HG02981 (cell line): Measurements from ENCODE around the gene TGM4.
A peak's percentile ranks its signal among the peaks of the same experiment; 100 is the strongest.
"Not testable (repeated sequence)": the region's sequence is repeated elsewhere in the genome, so short reads cannot be mapped to it uniquely, and the experiment has no call there.

Experiments
- ATAC-seq: cut with Tn5 transposase; IDR thresholded peaks from one replicate; pipeline ENCODE4 v1.9.1; 2021; ENCODE audit warnings: mild to moderate bottlenecking, moderate library complexity; ENCODE audit not compliant: unreplicated experiment

Gene TGM4

GRCh38 chr3:44874308-44874707, at the start of gene TGM4:
TGM4 (plus strand) TSS chr3:44874608; CDS start chr3:44874679, 71 bp downstream.
- ATAC-seq = no peak

- peak; percentile 51 for ATAC-seq
Measured at GRCh38 chr3:44825264-44825925, 49.0 kb upstream of the TGM4 start.

- ATAC-seq = no peak
Measured at GRCh38 chr3:44827196-44827595, 47.2 kb upstream of the TGM4 start.

GRCh38 chr3:44831232-44831631, 43.2 kb upstream of the TGM4 start:
- no peak for ATAC-seq

- ATAC-seq = no peak
Measured at GRCh38 chr3:44832032-44832431, 42.4 kb upstream of the TGM4 start.

GRCh38 chr3:44832965-44833364, 41.4 kb upstream of the TGM4 start:
- no peak for ATAC-seq

GRCh38 chr3:44833394-44833793, 41.0 kb upstream of the TGM4 start:
- no peak for ATAC-seq

GRCh38 chr3:44835684-44836083, 38.7 kb upstream of the TGM4 start:
- no peak for ATAC-seq

GRCh38 chr3:44842376-44842775, 32.0 kb upstream of the TGM4 start:
- ATAC-seq = no peak

- ATAC-seq = no peak
Measured at GRCh38 chr3:44845528-44846520, 28.6 kb upstream of the TGM4 start.

GRCh38 chr3:44848634-44849033, 25.8 kb upstream of the TGM4 start:
- ATAC-seq = no peak

GRCh38 chr3:44856663-44857062, 17.7 kb upstream of the TGM4 start:
- ATAC-seq = not testable (repeated sequence)

GRCh38 chr3:44860117-44860516, 14.3 kb upstream of the TGM4 start:
- no peak for ATAC-seq

- ATAC-seq = peak; percentile 92
Measured at GRCh38 chr3:44861412-44862225, 12.8 kb upstream of the TGM4 start, which contains the start of gene TMEM42. TMEM42 (plus strand) TSS chr3:44861912; CDS start chr3:44861925, 13 bp downstream.

GRCh38 chr3:44862226-44862637, 12.2 kb upstream of the TGM4 start:
- peak; percentile 23 for ATAC-seq

GRCh38 chr3:44865272-44866035, 9.0 kb upstream of the TGM4 start:
- no peak for ATAC-seq

GRCh38 chr3:44867421-44868111, 6.8 kb upstream of the TGM4 start:
- no peak for ATAC-seq

GRCh38 chr3:44870375-44871061, 3.9 kb upstream of the TGM4 start:
- no peak for ATAC-seq

- no peak for ATAC-seq
Measured at GRCh38 chr3:44875596-44875995, 1.2 kb downstream of the TGM4 start.
